Measurements from ENCODE around the gene PLCL1. TPM values are rescaled to one million over a fixed set of nuclear protein-coding genes. Genes with fewer than 3 reads are reported as not detected.

The PLCL1 gene
- total RNA-seq, 2 experiments from 2014 or later, result 0.17 to 0.23 TPM

DNA sequence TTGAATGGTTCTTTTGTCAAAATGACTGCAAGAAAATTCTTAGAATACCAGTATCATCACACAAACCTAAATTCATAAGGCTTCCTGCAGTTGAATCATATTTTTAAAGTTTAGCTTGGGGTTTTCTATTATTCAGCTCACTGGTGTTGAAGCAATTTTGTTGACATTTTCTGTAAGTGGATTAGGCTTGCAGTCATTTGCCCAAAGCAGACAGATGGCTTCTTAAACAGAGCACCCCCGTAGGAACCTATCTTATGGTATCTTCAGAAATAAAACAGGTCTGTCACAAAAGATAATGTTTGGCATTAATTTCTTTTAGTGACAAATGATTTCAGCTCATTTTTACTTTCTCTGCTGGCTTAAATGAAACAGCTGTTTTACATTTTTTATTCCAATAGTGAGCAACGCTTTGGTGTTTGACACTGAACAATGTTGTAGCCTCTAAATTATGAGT, 331.1 kb downstream of the PLCL1 start:
- ChIA-PET CTCF (no interaction called here), POLR2A (no interaction called here)

DNA sequence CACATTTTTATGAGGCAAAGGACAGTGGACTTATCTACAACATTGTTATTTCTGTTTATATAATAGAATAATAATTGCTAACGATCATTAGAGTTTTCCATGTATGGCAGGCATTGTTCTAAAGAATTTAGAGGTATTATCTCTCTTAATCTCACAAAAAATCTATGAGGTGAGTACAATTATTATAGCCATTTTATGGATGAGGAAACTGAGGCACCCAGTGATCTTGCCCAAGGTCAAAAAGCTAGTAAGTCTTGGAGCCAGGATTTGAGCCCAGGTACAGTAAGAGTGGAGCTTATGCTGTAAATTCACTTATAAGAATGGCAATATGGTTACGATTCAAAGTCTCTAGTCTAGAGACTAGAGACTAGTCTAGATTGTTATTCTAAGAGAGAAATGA, 331.7 kb downstream of the PLCL1 start:
- CTCF ChIA-PET, result no interaction called here

DNA sequence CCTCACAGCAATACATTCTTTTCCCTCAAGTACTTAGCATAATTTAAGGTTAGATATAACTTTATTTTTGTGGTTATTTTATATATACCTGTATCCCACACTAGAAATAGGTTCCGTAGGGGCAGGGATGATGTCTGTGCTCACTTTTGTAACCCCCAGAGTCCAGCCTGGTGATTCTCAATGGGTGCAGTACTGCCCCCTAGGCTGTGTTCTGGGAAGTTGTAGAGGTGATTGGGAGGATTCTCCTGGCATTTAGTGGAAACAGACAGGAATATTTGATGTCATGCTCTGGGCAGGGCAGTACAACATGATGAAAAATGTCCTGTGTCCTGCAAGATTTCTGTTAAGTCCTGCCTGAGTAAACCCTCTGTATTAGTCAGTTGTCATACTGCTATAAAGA, 333.3 kb downstream of the PLCL1 start:
- POLR2A ChIA-PET, result no interaction called here

More for the DNA sequence above, 331.7 kb downstream of the PLCL1 start:
- POLR2A ChIA-PET, result no interaction called here

DNA sequence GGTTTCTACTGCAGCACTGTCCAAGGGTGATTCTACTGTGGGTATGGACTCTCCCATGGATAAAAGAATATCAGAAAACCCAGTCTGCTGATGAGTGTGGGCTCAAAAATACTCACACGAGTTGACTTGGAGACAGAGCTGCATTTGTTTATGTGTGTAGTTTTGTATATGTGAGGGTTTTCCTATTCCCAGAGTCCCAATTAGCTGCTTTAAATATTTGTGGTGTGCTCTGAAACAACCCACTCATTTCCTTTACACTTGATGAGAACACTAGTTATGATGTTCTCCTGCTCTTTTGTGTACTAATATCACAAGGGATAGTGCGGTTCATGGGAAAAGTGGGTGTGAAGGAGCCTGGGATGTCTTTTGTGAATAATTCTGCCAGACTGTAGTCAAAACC, 337.3 kb downstream of the PLCL1 start:
- POLR2A ChIA-PET, result no interaction called here
- CTCF ChIA-PET, result no interaction called here

More for the DNA sequence above, 333.3 kb downstream of the PLCL1 start:
- CTCF ChIA-PET, result no interaction called here

DNA sequence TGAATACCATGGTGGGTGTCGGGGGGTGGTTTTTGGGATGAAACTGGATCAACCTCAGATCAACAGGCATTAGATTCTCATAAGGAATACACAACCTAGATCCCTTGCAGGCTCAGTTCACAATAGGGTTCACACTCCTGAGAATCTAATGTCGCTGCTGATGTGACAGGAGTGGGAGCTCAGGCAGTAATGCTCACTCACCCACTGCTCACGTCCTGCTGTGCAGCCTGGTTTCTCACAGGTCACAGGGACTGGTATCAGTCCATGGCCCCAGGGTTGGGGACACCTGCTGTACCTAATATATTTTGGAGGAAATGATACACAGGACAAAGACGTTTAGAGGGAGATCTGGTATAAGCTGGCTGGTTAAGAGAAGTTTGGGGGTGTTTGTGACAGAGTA, 338.8 kb downstream of the PLCL1 start:
- CTCF ChIA-PET, result no interaction called here

DNA sequence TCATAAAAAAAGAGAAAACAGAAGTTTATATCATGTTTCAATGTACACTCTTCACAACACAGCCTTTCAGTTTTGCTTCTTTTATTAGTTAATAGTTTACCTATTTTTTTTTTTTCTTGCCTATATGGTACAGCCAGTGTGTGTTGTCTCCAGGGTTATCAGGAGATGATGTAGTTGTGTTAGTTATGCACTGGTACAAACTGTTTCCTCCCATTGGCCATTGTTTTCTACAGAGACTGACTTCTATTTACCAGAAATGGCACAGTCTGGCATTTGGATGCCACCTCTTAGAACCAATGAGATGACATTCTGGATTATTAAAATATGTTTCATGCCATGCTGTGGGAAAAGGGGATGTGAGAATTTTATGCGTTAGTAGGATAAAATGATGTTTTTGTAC, 339.4 kb downstream of the PLCL1 start:
- CTCF ChIA-PET, result no interaction called here

More for the DNA sequence above, 338.8 kb downstream of the PLCL1 start:
- POLR2A ChIA-PET, result no interaction called here

DNA sequence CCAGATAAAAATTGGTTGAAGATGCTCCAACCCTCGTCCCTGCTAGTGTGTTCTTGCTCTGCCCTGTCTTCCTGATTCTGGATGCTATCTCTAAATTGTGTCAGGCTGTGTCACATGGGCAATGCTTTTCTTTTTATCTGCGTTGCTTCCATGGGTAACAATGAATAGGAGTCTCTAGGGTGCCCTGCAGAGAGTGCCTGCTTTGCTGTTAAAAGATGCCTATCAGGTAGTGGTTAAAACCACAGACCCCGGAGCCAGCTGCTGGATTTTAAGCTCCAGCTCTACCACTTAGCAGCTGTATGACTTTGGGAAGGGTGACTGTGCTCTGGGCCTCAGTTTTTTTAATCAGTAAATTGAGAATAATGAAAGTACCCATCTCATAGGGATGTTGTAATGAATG, 340.3 kb downstream of the PLCL1 start:
- CTCF ChIA-PET, result no interaction called here
- POLR2A ChIA-PET, result no interaction called here

More for the DNA sequence above, 339.4 kb downstream of the PLCL1 start:
- POLR2A ChIA-PET, result no interaction called here

DNA sequence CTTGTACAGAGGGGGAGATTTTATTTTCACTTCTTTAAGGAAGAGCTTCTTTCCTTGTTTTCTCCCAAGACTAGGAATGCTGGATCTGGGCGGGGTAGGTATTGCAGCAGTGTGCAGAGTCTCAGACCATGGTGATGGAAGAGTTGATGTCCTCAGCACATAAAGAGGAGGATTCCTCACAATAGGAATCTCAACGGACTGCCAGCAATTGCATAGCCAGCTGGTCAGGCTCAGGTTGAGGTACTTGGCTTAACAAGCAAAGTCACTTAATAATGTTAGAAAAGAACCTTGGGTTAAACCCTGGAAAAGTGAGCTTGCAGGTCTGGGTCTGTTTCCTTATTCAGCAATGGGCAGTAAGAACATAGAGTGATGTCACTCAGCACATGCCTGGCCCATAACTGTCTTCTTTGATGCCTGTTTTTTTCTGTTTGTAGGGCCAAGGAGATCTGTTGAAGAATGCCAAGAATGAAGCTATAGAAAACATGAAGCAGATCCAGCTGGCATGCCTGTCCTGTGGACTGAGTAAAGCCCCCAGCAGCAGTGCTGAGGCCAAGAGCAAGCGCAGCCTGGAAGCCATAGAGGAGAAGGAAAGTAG, 342.1 kb downstream of the PLCL1 start:
- POLR2A ChIA-PET, result no interaction called here
- CTCF ChIA-PET, result no interaction called here

DNA sequence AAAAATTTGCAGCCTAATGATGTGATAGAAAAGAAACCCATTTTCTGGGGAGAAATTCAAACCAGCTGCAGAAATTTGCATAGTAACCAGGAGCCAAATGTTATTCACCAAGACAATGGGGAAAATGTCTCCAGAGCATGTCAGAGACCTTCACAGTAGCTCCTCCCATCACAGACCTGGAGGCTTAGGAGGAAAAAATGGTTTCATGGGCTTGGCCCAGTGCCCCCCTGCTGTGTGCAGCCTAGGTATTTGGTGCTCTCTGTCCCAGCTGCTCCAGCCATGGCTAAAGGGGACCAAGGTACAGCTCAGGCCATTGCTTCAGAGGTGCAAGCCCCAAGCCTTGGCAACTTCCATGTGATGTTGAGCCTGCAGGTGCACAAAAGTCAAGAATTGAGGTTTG, 352.9 kb downstream of the PLCL1 start:
- CTCF ChIA-PET, result no interaction called here

DNA sequence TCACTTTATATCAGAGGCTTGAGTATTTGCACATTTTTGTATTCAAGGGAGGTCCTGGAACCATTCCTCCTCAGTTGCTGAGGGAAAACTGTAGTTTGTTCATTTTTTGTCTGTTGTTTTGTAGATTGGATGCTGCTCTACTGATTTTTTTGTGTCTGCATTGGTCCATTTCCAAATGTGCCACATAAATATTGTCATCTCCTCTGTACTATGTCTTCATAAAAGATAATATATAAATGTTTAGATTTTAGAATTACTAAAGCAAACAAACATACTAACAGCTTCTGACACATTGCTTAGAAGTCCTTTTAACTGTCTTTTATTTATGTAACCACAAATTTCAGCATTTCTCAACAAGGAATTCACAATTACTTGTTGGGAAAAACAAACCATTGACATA, 356.8 kb downstream of the PLCL1 start:
- POLR2A ChIA-PET, result no interaction called here
- CTCF ChIA-PET, result no interaction called here

More for the DNA sequence above, 352.9 kb downstream of the PLCL1 start:
- POLR2A ChIA-PET, result no interaction called here

DNA sequence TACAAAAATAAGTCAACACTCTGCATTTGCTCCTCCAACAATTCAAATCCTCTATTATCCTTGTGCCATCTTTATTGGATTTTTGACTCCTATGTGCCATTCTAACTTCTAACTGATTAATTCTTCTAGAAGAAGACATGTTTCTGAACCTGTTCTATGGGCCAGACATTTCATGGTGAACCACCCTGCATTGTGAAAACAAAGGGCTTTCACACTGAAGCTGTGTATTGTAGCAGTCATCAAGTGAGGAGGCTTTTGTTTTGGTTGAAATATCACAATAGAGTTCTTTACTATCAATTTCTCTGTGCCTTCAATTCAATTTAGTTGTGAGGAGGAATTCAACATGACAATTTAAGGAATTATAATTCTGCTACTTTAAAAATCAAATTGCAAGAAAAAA, 357.9 kb downstream of the PLCL1 start:
- CTCF ChIA-PET, result no interaction called here
- POLR2A ChIA-PET, result no interaction called here

DNA sequence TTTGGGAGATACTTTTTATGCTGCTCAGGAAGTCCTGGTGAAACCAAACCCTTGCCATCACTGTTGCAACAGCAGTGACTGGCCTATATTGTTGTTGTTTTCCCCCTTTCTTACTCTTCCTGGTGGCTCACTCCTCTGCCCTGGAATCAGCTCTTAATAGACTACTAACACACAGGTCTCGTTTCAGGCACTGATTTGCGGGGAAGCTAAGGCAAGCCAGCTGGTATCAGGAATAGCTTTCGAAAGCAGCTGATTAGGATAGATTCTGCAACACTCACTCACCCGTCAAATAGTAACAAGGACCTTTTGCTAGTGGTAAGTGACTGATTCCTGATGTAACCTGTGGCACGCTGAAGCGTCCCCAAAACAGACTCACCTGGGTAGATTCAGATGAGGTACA, 360.4 kb downstream of the PLCL1 start:
- CTCF ChIA-PET, result no interaction called here
- POLR2A ChIA-PET, result no interaction called here

DNA sequence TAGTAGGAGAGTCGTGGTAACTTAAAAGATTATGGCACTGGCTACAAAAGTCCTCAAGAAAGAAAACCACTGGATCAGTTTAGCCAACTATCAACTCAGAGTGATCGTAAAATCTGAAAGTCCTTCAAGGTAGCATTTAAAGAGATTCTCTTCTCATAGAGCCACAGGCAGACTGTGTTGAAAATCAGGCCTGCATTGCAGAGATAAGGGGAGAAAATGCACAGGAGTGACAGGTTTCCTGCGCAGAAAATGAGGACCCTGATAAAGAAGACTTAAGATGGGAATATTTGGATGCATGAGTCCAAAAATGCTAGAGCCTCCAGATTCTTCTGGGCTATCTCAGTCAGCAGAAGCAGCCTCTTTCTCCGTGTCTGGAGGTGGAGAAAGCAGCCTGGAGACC, 360.9 kb downstream of the PLCL1 start:
- CTCF ChIA-PET, result no interaction called here
- POLR2A ChIA-PET, result no interaction called here

DNA sequence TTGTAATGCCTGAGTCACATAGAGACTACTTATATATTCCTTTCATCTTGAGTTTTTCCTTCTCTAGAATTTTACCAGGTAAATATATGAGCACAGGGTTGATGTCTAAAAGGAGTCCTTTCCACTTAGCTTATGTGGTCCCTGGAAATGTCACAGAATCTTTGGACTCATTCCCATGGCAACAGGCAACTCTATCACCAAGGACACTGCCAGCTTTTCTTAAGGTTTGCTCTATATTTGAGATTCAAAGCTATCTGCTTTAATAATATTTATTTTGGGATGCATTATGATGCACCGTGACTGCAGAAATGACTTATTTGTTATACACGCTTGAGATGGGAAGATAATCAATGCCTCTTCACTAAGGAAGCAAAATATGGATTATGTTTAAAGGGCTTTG, 363.0 kb downstream of the PLCL1 start:
- CTCF ChIA-PET, result no interaction called here
- POLR2A ChIA-PET, result no interaction called here

DNA sequence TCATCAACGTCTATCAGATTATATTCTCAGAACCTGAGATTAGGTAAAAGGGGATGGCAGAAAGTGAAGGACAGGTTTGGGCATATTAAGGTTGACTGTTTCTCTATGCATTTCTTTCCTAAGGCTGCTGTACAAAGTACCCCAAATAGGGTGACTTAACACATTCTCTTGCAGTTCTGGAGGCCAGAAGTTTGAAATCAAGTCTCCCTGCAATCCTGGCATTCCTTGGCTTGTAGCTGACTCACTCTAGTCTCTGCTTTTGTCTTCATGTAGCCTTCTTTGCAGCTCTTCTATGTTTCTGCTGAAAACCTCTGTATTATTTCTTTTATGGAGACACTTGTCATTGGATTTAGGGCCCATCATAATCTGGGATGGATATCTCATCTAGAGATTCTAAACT, 364.3 kb downstream of the PLCL1 start:
- ChIA-PET POLR2A (no interaction called here), CTCF (no interaction called here)

DNA sequence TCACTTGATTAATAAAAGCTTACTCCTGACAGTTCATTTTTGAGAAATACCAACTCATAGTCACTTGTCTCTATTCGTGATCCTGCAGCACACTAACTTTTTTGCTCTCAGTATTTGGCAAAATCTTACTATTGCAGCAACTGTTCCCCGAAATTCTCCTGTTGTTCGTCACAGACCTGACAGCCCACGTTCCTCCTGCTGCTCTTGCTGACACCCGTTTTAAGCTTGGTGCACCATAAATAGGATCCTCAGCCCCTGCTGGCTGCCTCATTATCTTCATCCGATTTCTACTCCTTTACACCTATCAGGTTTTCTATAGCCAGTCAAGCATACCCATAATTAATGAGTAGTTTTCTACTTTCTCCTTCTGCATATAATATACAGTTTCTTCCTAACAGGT, 368.8 kb downstream of the PLCL1 start:
- POLR2A ChIA-PET, result no interaction called here
- CTCF ChIA-PET, result no interaction called here

DNA sequence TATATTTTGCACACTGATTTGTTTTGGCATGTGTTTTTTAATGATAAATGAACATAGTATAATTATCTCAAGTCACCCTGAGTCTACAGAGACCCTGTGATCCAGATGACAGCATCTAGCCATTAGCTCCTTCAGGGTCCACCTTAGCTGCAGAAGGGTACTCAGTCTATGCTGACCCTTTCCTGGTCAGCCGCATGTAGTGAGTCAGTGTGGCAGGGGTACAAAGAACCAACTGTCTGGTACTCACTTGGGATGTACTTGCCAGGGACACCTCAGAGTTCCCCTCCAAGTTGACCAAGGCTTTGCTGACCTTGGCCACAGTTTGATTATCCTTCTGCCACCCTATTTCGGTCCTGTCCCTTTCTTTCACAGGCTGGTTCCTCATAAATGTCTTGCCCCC, 369.5 kb downstream of the PLCL1 start:
- CTCF ChIA-PET, result no interaction called here

DNA sequence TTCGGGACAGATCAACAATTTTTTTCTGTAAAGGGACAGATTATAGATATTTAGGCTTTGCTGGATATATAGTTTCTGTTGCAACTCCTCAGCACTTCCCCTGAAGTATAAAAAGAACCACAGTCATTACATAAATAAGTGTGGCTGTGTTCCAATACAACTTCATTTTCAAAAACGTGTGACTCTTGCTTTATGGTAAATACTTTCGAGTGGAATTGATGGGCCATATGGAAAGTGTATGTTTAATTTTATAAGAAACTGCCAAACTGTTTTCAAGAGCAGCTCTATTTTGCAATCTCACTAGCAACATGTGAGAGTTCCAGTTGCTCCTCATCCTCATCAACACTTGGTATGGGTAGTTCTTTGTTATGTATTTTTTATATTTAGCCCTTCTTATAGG, 370.9 kb downstream of the PLCL1 start:
- ChIA-PET POLR2A (no interaction called here), CTCF (no interaction called here)

More for the DNA sequence above, 369.5 kb downstream of the PLCL1 start:
- POLR2A ChIA-PET, result no interaction called here

DNA sequence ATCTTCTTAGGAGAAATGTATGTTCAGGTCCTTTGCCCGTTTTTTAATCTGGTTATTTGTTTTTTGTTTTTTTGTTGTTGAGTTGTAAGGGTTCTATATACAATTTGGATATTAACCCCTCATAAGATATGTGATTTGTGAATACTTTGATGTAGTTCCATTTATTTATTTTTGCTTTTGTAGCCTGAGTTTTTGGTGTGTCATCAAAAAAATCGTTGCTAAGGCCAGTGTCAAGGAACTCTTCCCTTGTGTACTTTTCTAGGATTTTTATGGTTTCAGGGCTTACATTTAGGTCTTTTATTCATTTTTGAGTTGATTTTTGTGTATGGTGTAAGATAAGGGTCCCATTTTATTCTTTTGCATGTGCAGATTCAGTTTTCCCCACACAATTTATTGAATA, 372.6 kb downstream of the PLCL1 start:
- CTCF ChIA-PET, result no interaction called here
- POLR2A ChIA-PET, result no interaction called here

DNA sequence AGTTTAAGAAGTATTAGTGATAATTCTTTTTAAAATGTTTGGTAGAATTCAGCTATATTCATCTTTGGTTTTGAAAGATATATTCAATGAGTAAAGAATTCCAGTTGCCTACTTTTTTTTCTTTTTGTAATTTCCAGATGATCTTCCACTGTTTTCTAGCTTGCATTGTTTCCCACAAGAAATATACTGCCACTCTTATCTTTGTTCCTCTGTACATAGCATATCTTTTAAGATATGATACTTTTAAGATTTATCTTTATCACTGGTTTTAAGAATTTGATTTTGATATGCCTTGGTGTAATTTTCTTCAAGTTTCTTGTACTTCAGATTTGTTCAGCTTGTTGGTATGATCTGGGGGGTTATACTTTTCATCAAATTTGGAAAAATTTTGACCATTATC, 374.4 kb downstream of the PLCL1 start:
- POLR2A ChIA-PET, result no interaction called here
- CTCF ChIA-PET, result no interaction called here

DNA sequence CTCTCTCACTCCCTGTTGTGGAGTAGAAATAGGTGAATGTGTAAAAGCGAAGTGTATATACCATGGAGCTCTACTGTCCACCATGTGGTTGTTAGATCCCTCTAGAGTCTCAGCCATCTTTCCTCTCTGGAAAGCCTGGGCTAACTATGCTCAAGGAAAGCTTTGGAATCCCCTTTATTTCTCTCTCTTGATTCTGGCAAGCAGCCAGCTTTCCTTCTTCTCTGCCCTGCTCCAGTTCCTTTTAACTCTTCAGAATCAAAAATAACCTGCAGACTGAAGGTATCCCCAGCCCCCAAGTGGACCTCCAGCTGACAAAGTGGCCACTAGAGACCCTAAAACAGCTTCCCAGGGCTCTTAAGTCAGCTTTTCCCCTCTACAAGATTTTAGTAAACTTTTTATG, 381.9 kb downstream of the PLCL1 start:
- CTCF ChIA-PET, result no interaction called here
- POLR2A ChIA-PET, result no interaction called here

DNA sequence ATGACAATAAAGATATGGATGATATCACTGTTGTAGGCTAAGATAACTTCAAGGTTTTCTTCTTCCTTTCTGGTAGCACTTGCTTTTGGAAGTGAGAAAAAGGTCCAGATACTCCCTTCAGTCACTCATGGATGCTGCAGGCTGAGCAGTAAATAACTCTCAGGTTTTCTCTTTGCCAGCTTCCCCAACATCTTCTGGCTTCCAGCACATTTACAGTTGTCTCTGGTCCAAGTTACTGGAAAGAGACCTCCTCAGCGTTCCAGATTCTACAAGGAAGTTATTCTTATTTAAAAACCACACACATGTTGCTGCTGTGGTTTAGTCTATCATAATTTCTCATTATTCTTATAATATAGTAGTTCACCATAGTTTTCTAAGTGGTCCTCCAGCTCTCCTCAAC, 383.4 kb downstream of the PLCL1 start:
- POLR2A ChIA-PET, result no interaction called here
- CTCF ChIA-PET, result no interaction called here

DNA sequence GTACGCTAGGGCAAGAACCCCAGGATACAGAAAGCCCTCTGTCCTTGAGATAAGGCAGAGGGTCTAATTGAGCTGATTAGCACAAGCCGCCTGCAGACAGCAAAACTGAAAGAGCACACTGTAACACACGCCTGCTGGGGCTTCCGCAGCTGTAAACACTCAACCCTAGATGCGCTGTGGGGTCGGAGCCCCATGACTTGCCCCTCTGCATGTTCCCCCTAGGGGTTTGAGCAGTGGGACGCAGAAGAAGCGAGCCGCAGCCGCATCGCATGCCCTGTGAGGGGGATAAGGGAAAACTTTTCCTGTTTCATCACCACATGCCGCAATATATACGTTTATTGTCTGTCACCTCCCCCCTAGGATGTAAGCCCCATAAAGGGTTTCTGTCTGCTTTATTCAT, 384.6 kb downstream of the PLCL1 start:
- CTCF ChIA-PET, result no interaction called here
- POLR2A ChIA-PET, result no interaction called here
